HPDE6-E6E7 (cell line): Measurements from ENCODE around the gene KRT32.
A peak's percentile ranks its signal among the peaks of the same experiment; 100 is the strongest.

Experiments
- DNase-seq: peaks from one replicate; pipeline ENCODE4 v3.0.0; 2011; ENCODE audit warnings: missing footprints; ENCODE audit errors: extremely low spot score

KRT32 gene

DNA sequence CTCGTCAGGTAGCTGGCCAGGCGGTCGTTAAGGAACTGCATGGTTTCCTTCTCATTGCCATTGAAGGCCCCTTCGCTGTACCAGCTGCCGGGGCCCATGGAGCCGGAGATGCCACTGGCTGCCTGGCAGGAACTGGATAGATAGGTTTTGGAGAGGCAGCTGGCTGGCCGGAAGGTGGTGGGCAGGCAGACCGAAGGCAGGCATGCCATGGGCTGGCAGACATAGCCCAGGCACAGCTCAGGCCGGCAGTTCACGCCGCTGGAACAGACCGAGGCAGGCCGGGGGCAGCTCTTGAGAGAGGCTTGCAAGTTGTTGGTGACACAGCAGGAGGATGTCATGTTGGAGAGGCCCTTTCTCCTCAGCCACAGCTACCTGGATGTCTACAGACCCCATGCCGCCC, at the start of gene KRT32:
Gene KRT32, minus strand, starts transcription at position 399 of the 400 bp plus-strand sequence. Its CDS starts 61 bp downstream, at position 338.
- no peak for DNase-seq

DNA sequence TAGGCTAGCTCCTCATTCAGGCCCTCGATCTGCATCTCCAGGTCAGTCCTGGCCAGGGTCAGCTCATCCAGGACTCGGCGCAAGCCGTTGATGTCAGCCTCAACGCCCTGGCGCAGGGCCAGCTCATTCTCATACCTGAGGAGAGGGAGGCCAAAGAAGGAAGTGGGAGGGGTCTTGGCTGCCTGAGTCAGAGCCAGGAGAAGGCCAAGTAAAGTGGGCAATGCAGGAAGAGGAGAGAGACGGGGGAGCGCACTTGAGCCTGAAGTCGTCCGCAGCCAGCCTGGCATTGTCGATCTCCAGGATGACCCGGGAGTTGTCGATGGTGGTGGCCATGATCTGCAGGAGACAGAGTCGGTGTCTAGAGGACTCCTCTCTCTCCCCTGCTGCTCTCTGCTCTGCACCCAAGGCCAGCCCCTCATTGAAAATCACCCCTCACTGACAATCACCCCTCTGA, 49.7 kb upstream of the KRT32 start:
- no peak for DNase-seq

DNA sequence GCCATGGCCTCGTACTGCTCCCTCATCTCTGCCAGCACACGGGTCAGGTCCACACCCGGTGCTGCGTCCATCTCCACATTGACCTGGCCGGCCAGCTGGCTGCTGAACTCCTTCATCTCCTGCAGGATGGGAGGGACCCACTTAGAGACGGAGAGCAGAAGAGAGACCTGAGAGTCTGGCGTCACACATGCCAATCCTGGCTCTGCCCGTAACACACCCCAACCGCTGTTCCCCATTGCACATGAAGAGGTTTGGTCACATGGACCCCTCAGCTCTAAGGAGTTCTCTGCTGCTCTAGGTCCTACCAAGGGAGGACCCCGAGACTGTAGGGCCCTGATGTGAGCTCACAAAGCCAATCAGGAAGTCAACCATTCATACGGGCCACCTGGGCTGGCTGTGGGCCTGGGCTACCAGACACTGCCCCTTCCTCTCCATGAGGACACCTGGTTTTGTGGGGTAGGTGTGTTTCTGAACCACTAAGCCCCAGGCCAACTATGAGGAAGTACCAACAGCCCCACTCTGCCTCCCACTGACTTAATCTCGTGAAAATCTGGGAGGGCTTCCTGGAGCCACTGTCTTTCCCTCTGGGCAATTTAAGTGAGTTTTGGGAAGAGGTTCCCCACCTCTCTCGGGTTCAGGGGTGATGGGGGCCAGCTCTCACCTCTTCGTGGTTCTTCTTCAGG, 49.1 kb upstream of the KRT32 start:
- no peak for DNase-seq

DNA sequence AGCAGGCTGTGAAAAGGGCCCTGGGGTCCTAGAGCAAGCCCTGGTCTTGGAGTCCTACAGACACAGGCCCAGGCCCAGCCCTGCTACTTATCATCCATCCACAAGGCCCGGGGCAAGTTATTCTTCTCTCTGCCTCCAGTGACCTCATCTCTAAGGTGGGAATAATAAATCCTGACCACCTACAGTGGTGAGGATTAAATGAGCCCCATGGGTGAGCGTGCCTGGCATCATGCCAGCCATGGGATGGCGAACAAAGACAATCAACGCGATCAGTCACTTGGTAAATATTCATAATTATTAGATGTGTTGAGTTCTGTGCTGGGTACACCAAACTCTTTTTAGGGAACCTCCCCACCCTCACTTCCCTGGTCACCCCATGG, 46.0 kb upstream of the KRT32 start:
- no peak for DNase-seq

DNA sequence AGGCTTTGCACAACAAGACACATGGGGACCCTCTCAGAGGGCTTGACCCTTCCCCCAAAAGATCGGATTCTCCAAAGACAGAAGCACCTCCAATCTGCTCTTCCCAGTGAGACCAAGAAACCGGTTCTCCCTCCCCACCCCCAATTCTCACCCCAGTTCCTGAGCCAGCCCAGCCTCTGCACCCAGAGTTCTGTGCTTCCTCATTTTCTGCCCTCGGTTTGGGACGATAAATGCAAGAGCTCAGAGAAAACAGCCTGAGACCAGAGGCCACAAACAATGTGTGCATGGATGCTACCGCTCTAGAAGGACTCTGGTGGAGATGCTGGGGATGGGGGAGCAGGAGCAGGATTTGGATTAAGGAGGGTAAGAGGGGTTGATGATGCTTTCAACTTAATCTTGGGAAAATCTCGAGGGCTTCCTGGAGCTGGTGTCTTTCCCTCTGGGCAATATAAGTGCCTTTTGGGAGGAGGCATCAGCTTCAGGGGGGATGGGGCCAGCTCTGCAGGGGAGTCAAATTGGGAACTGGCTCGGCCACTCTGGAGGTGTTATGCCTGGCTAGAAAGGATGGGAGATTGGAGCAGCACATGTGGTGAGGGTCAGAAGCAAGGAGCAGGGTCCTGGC, 45.5 kb upstream of the KRT32 start:
- DNase-seq, result no peak

DNA sequence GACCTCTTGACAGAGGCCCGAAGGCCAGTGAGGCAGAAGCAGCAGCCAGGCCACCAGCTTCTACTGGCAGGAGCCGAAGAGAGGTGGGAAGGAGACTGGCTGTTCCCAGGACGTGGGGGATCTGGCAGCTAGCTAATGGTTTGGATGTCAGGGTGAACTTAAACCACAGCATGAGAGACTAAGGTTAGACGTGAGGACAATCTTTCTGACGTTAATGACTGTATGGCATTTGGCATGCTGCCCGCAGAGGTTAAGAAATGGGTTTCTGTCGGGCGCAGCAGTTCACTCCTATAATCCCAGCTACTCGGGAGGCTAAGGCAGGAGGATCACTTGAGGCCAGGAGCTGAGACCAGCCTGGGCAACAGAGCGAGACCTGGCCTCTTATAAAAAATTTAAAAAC, 44.5 kb upstream of the KRT32 start:
- DNase-seq, result no peak

DNA sequence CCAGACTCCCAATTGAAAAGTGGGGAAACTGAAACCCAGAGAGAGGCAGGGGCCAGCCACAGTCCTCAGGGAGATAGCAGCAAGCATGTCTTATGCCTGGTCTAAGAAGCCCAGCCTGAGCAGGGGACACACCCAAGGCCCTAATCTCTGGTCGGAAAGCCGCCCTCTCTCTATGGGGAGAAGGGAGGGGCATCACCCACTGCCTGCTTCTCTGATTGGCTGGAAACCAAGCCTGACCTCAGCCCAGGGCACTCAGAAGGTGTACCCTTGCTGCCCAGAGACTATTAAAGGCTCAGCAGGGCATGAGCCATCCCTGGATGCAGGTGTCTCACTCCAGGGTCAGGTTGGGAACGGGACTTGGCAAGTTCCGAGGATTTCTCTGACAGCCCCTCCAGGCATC, 43.9 kb upstream of the KRT32 start:
- DNase-seq, result no peak

DNA sequence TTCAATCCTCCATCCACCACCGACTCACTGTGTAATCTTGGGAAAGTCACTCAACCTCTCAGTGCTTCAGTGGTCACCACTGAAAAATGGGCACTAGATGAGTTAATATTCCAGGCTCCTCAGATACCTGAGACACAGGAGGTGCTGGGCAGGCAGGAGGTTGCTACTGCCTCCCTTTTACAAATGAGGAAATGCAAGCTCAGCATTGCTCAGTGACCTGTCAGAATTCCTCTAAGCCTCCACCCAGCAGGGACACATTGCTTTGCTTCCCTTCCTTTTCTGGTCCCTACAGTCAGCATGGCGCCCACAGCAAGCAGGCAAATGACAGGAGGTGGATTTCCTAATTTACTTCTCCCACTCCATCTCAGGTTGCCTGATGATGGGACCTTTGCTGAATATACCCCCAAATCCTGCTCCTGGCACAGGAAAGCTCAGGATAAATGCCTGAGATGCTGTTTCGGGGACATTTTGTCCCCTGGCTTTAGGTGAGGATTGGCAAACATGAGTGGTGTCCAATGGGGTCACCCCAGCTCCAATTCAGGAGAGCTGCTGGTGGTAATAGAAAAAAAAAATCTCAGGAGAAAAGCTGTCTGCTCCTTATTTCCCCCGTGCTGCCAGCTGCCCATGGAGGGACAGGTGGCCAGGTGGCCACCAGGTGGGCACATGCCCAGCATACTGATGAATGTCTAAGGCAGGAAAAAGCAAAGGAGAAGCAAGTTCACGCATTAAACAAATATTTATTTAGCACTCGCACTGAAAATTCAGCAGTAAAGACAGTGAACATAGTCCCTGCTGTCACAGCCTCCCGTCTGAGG, 43.3 kb upstream of the KRT32 start:
- DNase-seq, result no peak

DNA sequence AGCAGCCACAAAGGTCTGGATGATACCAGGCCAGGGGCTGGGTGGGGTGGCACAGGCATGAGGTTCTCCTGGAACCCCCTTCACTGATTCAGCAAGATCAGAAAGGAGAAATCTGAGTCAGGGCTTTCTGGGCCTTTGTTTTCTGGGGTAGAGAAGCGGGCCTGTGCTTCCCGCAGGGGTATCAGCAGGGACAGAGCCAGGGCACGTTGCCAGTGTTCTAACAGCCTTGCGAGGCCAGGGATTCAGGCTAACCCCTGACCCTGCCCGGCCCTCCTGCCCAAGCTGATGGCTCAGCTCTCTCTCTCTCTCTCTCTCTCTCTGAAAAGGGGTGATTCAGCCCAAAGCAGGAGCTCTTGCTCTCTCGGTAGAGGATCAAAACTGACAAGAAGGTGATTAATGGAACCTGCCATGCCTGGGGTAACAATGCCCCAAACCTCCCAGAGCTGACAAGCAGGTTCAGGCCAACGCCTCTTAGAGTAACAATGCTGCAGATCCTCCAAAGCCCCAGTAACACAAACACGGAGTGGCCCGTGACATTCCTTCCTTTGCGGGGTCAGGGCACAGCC, 40.2 kb upstream of the KRT32 start:
- DNase-seq, result peak; percentile 84

DNA sequence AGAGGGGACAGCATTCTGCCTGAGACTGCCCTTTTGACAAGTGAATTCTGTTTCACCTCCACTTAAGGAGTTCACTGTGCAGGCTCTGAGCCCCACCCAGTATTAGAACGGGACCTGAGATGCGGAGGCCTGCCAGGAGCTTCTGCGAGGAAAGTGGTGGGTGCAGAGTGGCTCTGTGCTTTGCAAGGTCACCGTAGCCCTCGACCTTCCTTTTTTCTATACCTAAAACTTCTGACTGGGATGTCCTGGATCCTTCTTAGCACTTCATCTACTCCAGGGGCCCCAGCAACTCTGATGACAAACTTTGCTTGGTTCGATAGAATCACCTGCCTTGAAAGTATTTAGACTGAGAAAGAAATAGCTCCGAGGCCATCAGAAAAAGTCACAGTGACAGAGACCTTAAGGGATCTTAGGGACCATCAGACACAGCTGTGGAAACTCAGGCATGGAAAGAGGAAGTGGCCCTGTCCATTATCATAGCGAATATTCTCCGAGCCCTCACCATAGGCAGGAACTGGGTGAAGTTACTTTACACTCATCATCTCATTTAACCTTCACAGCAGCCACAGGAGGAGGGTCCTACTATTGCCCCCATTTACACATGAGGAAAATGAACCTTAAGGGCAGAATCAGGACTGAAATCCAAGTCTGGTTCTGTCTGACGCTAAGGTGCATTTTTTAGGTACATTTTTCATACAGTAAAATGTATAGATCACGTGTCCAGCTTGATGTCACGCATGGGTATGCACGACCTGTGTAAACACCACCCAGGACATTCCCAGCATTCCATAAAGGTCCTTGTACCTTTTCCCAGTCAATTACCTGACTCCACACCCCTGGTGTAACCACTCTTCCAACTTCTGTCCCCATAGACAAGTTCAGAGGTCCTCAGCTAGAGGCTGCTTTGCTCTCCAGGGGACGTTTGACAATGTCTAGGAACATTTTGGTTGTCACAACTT, 38.9 kb upstream of the KRT32 start:
- no peak for DNase-seq

DNA sequence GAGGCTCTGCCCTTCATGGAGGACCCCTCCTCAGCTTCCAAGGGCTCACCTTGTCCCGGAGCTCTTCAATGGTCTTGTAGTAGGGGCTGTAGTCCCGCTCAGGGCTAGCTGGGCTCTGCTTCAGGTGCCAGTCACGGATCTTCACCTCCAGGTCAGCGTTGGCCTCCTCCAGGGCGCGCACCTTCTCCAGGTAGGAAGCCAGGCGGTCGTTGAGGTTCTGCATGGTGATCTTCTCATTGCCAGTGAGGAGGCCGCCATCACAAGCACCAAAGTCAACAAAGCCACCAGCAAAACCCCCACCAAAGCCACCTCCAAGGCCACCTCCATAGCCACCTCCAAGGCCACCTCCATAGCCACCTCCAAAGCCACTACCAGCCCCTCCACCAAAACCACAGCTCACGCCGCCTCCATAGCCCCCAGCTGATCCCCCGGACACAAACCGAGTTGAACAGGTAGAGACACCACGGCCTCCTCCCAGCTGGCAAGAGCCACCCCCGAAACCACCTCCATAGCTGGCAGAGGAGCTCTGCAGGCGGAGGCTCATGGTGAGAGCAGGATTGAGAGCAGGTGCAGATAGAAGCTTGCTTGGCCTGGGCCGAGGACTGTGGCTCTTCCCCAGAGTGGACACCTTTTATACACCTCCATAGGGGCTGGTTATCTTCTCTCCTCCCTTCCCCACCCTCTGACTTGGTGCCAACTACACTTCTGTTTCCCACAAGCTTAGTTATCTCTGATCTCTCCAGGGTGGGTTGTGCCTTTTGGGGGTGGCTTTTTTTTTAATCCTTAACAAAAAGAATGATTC, 38.0 kb upstream of the KRT32 start, which contains the start of gene KRT13:
Gene KRT13, minus strand, starts transcription at position 606 of the 802 bp plus-strand sequence. Its CDS starts 62 bp downstream, at position 544.
- no peak for DNase-seq

DNA sequence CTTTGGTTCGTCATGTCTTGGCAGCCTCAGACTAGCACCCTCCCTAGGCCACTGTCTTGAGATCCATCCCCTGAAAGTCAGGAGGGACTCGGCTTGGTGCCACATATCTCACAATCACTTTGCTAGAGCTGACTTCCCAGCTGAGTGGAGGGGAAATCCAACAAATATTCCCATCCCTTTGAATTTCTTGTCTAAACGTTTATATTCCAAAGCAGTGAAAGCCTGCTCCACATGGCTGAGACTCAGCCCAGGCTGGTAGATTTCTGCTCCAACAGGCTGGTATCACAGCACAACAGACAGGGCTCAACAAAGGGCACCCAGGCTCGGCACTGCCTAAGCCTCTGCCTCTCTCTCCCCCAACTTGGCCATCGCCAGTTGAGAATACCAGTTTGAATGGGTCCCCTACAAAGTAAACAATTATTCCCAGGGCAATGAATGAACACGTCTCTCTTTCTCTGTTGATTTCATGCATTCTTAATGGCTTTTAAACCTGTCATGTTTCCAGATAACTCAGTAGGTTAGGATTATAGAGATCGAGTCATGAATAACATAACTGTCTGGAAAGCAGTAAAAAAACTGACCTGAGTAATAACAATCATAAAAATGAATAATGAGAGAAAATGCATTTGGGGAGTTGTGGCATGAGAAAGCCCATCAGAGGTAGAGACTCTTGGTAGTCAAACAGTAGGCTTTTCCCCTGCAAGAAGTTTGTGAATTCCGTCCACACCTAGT, 37.2 kb upstream of the KRT32 start:
- DNase-seq, result no peak

DNA sequence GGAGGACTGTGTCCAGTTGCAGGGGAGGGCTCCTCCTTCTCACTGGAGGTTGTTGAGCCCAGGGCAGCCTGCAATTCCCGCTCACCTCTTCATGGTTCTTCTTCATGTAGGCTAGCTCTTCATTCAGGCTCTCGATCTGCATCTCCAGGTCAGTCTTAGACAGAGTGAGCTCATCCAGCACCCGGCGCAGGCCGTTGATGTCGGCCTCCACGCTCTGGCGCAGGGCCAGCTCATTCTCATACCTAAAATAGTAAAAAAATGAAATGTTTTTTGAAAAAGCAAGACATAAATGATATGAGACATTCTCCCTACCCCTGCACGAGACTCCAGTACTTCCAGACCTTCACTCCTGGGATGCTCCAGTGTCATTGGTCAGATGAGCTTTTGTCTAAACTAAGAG, 36.0 kb upstream of the KRT32 start:
- DNase-seq, result no peak

DNA sequence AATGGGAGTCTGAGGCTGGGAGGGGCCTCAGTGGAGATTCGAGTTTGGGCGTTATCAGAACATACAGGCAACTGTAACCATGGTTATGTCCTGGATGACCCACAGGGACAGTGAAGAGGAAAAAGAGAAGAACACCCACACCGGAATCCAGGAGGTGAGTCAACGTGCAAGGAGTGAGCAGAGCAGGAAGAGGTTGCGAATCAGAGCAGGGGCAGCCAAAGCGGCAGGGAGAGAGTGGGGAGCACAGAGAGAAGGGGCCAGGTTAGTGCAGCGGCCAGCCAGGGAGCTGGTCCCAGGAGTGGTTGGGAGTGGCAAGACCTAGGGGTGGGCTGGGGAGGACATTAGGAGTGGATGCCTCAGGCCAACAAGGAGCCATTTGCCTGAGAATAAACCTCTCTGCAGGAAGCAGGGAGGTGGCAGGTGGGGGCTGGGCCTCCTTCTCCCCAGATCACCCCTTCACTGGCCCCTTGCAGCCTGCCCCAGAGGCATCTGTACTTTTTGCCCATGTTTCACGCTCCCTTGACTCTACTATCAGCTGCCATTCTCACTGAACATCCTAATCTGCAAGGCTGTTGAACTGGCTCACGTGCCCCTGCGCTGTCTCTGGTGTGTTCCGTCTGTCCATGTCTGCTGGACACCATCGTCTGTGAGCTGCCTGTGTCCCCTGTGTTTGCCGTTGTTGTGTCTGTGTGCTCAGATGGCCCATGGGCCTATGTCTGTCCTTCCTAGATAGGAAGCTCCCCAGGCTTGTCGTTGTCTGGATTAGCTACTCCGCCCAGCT, 33.1 kb upstream of the KRT32 start:
- DNase-seq, result peak; percentile 86

DNA sequence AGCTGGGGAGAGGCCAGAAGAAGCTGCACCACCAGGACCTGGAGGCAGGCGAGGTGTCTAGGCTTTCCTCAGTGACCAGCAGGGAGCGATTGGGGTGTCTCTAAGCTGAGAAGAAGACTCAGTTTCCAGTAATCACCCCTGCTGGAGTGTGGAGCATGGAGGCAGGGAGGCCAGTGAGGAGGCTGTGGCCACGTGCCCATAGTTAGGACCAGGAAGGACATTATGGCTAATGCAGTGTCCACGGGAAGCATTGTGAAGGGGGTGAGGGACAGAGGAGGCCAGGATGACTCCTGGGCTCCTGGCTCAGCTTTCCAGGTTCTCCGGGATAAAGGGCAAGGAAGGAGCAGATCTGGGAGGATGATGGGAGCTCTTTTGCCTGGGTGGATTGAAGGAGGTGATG, 32.5 kb upstream of the KRT32 start:
- no peak for DNase-seq

DNA sequence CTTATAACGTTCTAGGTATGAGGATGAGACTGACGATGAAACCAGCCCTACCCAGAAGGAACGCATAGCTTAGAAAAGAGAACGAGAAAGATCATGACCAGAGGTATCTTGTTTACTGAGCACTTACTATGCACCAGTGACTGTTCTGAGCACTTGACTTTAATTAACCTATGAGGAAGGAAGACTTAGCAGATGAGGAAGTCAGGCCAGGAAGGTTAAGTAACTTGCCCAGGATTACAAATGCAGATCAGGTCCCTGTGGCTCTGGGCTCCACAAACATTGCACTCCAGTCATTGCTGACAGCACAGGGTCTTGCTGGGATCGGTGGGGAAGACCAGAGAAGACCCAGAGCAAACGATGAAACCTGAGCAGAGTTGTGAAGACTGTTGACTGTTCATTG, 31.1 kb upstream of the KRT32 start:
- no peak for DNase-seq

DNA sequence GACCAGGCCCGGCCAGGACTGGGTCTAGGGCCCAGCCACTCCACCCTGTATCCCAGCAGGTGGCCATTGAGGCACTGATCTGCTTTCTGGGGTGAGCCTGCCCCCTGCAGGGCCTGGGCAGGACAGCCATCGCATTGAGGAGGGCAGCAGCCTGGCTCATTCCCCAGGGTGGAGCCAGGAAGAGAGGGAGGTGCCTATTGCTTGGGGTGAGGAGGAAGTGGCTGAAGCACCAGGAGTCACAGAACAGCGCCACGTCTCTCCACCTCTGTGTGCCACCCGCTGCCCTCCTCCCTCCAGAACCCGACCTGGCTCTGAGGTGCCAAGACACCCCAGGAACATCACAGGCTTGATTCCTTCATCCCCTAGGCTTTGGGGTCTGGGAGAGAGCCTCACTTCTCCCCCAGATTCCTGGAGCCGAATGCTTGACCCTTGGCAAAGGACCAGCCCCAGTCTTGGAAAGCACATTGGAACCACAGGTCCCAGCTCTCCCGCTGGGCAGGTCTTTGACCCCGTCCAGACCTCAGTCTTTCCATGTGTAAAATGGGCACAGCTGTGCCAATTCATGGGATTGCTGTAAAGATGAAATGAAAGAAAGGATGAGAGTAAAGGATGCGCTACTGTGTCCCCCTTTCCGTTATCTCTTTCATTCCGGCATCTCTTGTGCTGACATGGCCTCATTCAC, 29.8 kb upstream of the KRT32 start:
- DNase-seq, result peak; percentile 95

DNA sequence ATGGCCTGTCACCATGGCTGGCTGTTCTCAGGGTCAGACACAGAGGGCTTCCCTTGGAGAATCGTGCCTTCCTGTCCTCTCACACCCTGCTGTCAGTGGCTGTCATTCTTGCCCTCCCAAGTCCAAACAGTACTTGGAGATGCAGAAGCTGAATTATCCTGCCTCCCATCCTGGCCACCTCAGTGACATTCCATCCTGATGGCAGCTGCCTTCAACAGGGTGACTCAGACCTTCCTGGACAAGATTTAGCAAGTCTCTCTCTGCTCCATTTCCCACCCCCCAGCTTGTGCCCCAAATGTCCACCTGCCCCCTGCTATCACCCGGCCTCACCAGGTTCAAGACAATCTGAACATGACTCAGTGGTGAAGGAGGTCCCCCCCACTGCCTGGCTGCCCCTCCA, 27.3 kb upstream of the KRT32 start:
- no peak for DNase-seq
